WTC11 (cell line): ENCODE measurements around the gene SLC2A14. TPM values are rescaled to one million over a fixed set of nuclear protein-coding genes. Genes with fewer than 3 reads are reported as not detected.
A peak's percentile ranks its signal among the peaks of the same experiment; 100 is the strongest.

Experiments
- ATF1 ChIP-seq: sonication (generic); formaldehyde crosslinking; IDR thresholded peaks from 2 replicates; pipeline ENCODE4 v1.8.1; 2023; ENCODE audit warnings: mild to moderate bottlenecking, moderate library complexity, missing genetic modification reagents
- ATF3 ChIP-seq: sonication (generic); formaldehyde crosslinking; conservative IDR thresholded peaks from 2 replicates; pipeline ENCODE4 v1.8.1; 2022; ENCODE audit warnings: mild to moderate bottlenecking, missing genetic modification reagents
- CREM ChIP-seq: sonication (generic); formaldehyde crosslinking; IDR thresholded peaks from 2 replicates; pipeline ENCODE4 v1.8.1; 2022; ENCODE audit warnings: mild to moderate bottlenecking, missing genetic modification reagents, moderate library complexity
- EMX1 ChIP-seq: fragments of 250-450 bp; sonication (Bioruptor Pico); IDR thresholded peaks from 2 replicates; pipeline ENCODE4 v1.8.0; 2021; ENCODE audit warnings: mild to moderate bottlenecking
- GRHL2 ChIP-seq: fragments of 250-450 bp; sonication (Bioruptor Pico); IDR thresholded peaks from 2 replicates; pipeline ENCODE4 v1.8.0; 2022; ENCODE audit warnings: mild to moderate bottlenecking, moderate library complexity; ENCODE audit not compliant: insufficient replicate concordance, severe bottlenecking
- HMGA2 ChIP-seq: fragments of 250-450 bp; sonication (Bioruptor Pico); IDR thresholded peaks from 2 replicates; pipeline ENCODE4 v1.4.0; 2021; ENCODE audit warnings: mild to moderate bottlenecking, moderate library complexity
- IRF2 ChIP-seq: sonication (generic); formaldehyde crosslinking; IDR thresholded peaks from 2 replicates; pipeline ENCODE4 v1.8.0; 2022; ENCODE audit warnings: low read depth, missing genetic modification reagents, borderline replicate concordance
- JUN ChIP-seq: sonication (generic); formaldehyde crosslinking; IDR thresholded peaks from 2 replicates; pipeline ENCODE4 v1.8.0; 2023; ENCODE audit warnings: mild to moderate bottlenecking, missing genetic modification reagents
- NFATC4 ChIP-seq: fragments of 250-450 bp; sonication (Bioruptor Pico); IDR thresholded peaks from 2 replicates; pipeline ENCODE4 v1.9.0; 2021; ENCODE audit warnings: mild to moderate bottlenecking
- NFYB ChIP-seq: sonication (generic); formaldehyde crosslinking; conservative IDR thresholded peaks from 2 replicates; pipeline ENCODE4 v1.8.0; 2022; ENCODE audit warnings: low read depth, missing genetic modification reagents
- NR1H2 ChIP-seq: sonication (generic); formaldehyde crosslinking; IDR thresholded peaks from 2 replicates; pipeline ENCODE4 v1.9.0; 2021; ENCODE audit warnings: mild to moderate bottlenecking, moderate library complexity, missing genetic modification reagents
- NR2C2 ChIP-seq: sonication (generic); formaldehyde crosslinking; IDR thresholded peaks from 2 replicates; pipeline ENCODE4 v1.8.0; 2022; ENCODE audit warnings: mild to moderate bottlenecking, missing genetic modification reagents
- OVOL2 ChIP-seq: fragments of 250-450 bp; sonication (Bioruptor Pico); IDR thresholded peaks from 2 replicates; pipeline ENCODE4 v1.9.0; 2021; ENCODE audit warnings: mild to moderate bottlenecking, borderline replicate concordance
- PREB ChIP-seq: sonication (generic); formaldehyde crosslinking; IDR thresholded peaks from 2 replicates; pipeline ENCODE4 v1.8.1; 2022; ENCODE audit warnings: mild to moderate bottlenecking, missing genetic modification reagents, moderate library complexity, borderline replicate concordance
- SP1 ChIP-seq: sonication (generic); formaldehyde crosslinking; conservative IDR thresholded peaks from 2 replicates; pipeline ENCODE4 v1.8.1; 2022; ENCODE audit warnings: missing genetic modification reagents
- TEAD1 ChIP-seq: sonication (generic); formaldehyde crosslinking; IDR thresholded peaks from 2 replicates; pipeline ENCODE4 v1.8.0; 2022; ENCODE audit warnings: mild to moderate bottlenecking, missing genetic modification reagents
- TEAD4 ChIP-seq: sonication (generic); formaldehyde crosslinking; IDR thresholded peaks from 2 replicates; pipeline ENCODE4 v1.8.0; 2022; ENCODE audit warnings: mild to moderate bottlenecking, missing genetic modification reagents
- TP53 ChIP-seq: sonication (generic); formaldehyde crosslinking; IDR thresholded peaks from 2 replicates; pipeline ENCODE4 v1.8.1; 2023; ENCODE audit warnings: mild to moderate bottlenecking, missing genetic modification reagents
- USF1 ChIP-seq: sonication (generic); formaldehyde crosslinking; IDR thresholded peaks from 2 replicates; pipeline ENCODE4 v1.8.0; 2022; ENCODE audit warnings: mild to moderate bottlenecking, missing genetic modification reagents
- ZBTB21 ChIP-seq: sonication (generic); formaldehyde crosslinking; IDR thresholded peaks from 2 replicates; pipeline ENCODE4 v1.8.1; 2023; ENCODE audit warnings: mild to moderate bottlenecking, missing genetic modification reagents, borderline replicate concordance
- ZNF232 ChIP-seq: sonication (generic); formaldehyde crosslinking; IDR thresholded peaks from 2 replicates; pipeline ENCODE4 v1.8.0; 2022; ENCODE audit warnings: mild to moderate bottlenecking, missing genetic modification reagents
- ZNF396 ChIP-seq: fragments of 250-450 bp; sonication (Bioruptor Pico); IDR thresholded peaks from 2 replicates; pipeline ENCODE4 v1.8.0; 2021; ENCODE audit warnings: mild to moderate bottlenecking, moderate library complexity, borderline replicate concordance
- ZNF423 ChIP-seq: fragments of 250-450 bp; sonication (Bioruptor Pico); IDR thresholded peaks from 2 replicates; pipeline ENCODE4 v2.1.2; 2022; ENCODE audit warnings: mild to moderate bottlenecking, moderate library complexity
- ZNF671 ChIP-seq: fragments of 250-450 bp; sonication (Bioruptor Pico); IDR thresholded peaks from 2 replicates; pipeline ENCODE4 v1.8.0; 2021; ENCODE audit warnings: mild to moderate bottlenecking
- total RNA-seq: library from RNA; stranded (reverse); gene quantifications from 3 replicates; pipeline ENCODE4 v1.2.3, GENCODE V29; 2021
- TF ChIP-seq, protein P1 (sequence below): sonication (generic); formaldehyde crosslinking; IDR thresholded peaks from 2 replicates; pipeline ENCODE4 v1.8.0; 2022; ENCODE audit warnings: missing genetic modification reagents
- TF ChIP-seq, protein P2 (sequence below): sonication (generic); formaldehyde crosslinking; IDR thresholded peaks from 2 replicates; pipeline ENCODE4 v1.8.1; 2023; ENCODE audit warnings: mild to moderate bottlenecking, missing genetic modification reagents, moderate library complexity
- TF ChIP-seq, protein P3 (sequence below): sonication (generic); formaldehyde crosslinking; IDR thresholded peaks from 2 replicates; pipeline ENCODE4 v1.8.0; 2022; ENCODE audit warnings: mild to moderate bottlenecking, missing genetic modification reagents

SLC2A14 gene
- total RNA-seq, 1 experiment from 2014 or later: 24.4 TPM

DNA sequence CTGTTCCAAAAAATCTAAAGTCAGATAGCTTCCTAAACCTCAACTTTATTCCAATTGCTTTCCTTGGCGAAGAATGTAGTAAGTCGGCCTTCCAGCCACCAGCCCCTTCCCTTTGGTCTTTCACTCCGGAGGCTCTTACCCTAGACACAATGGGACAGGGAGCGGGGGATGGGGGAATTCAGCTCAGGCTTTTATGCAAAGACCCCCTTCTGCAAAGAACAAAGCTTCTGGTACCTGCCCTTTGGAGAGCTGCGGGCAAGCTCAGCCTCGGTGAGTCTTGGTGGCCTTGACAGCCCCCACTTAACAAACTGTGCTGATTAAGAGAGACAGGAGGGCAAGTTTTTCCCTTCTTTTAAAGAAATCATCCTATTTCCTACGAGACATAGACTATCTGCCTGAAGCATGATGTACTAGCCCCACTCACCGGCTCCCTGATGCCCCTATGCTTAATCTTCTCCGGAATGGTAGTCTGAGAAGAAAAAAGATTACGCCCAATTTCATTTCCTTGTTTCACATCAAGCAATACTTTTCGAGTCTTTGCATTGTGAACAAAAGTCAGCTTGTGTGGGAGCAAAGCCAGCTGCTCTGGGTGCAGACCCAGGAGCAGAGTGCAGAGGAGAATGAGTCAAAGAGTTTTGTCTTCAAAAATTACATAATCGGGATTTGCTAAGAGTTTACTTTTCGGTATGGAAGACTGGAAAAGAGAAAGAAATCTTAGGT, 85.0 kb downstream of the SLC2A14 start (continued):
- TF ChIP-seq HMGA2 (CRISPR knock-in tag) (no peak), ATF1 (no peak), ZBTB21 (CRISPR knock-in tag) (0 out of 2 replicates have a peak, but pooled peaks have one; percentile 19), USF1 (CRISPR knock-in tag) (no peak), TP53 (CRISPR knock-in tag) (no peak), NR2C2 (CRISPR knock-in tag) (no peak), SP1 (CRISPR knock-in tag) (peak; percentile 47; the same call in 1 of the 2 replicates), ZNF396 (CRISPR knock-in tag) (no peak), ZNF423 (CRISPR knock-in tag) (no peak), PREB (CRISPR knock-in tag) (no peak), GRHL2 (CRISPR knock-in tag) (no peak), TEAD1 (CRISPR knock-in tag) (peak; percentile 49; the same call in 1 of the 2 replicates), ATF3 (CRISPR knock-in tag) (no peak), JUN (CRISPR knock-in tag) (no peak), NFYB (CRISPR knock-in tag) (no peak), ZNF232 (CRISPR knock-in tag) (no peak), NR1H2 (CRISPR knock-in tag) (no peak), TEAD4 (CRISPR knock-in tag) (no peak), ZNF671 (CRISPR knock-in tag) (no peak), NFATC4 (no peak), OVOL2 (CRISPR knock-in tag) (no peak), CREM (CRISPR knock-in tag) (no peak; the same call in 1 of the 2 replicates), EMX1 (CRISPR knock-in tag) (no peak), IRF2 (CRISPR knock-in tag) (no peak)
- TF ChIP-seq, protein P1, sequence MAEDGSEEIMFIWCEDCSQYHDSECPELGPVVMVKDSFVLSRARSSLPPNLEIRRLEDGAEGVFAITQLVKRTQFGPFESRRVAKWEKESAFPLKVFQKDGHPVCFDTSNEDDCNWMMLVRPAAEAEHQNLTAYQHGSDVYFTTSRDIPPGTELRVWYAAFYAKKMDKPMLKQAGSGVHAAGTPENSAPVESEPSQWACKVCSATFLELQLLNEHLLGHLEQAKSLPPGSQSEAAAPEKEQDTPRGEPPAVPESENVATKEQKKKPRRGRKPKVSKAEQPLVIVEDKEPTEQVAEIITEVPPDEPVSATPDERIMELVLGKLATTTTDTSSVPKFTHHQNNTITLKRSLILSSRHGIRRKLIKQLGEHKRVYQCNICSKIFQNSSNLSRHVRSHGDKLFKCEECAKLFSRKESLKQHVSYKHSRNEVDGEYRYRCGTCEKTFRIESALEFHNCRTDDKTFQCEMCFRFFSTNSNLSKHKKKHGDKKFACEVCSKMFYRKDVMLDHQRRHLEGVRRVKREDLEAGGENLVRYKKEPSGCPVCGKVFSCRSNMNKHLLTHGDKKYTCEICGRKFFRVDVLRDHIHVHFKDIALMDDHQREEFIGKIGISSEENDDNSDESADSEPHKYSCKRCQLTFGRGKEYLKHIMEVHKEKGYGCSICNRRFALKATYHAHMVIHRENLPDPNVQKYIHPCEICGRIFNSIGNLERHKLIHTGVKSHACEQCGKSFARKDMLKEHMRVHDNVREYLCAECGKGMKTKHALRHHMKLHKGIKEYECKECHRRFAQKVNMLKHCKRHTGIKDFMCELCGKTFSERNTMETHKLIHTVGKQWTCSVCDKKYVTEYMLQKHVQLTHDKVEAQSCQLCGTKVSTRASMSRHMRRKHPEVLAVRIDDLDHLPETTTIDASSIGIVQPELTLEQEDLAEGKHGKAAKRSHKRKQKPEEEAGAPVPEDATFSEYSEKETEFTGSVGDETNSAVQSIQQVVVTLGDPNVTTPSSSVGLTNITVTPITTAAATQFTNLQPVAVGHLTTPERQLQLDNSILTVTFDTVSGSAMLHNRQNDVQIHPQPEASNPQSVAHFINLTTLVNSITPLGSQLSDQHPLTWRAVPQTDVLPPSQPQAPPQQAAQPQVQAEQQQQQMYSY: no peak
- TF ChIP-seq, protein P2, sequence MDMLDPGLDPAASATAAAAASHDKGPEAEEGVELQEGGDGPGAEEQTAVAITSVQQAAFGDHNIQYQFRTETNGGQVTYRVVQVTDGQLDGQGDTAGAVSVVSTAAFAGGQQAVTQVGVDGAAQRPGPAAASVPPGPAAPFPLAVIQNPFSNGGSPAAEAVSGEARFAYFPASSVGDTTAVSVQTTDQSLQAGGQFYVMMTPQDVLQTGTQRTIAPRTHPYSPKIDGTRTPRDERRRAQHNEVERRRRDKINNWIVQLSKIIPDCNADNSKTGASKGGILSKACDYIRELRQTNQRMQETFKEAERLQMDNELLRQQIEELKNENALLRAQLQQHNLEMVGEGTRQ (CRISPR knock-in tag): no peak
- TF ChIP-seq, protein P3, sequence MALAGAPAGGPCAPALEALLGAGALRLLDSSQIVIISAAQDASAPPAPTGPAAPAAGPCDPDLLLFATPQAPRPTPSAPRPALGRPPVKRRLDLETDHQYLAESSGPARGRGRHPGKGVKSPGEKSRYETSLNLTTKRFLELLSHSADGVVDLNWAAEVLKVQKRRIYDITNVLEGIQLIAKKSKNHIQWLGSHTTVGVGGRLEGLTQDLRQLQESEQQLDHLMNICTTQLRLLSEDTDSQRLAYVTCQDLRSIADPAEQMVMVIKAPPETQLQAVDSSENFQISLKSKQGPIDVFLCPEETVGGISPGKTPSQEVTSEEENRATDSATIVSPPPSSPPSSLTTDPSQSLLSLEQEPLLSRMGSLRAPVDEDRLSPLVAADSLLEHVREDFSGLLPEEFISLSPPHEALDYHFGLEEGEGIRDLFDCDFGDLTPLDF (CRISPR knock-in tag): no peak
